BE2C (cell line): ENCODE measurements around the gene APC2.

Source experiments
- DNase-seq: peaks from one replicate; pipeline ENCODE4 v3.0.0-alpha.2; 2020
- H3K27me3 ChIP-seq: fragments of 250-450 bp; sonication (Bioruptor Pico); 2 replicates; pipeline ENCODE4 v1.5.1; 2020; ENCODE audit warnings: mild to moderate bottlenecking
- H3K36me3 ChIP-seq: fragments of 250-450 bp; sonication (Bioruptor Pico); 2 replicates; pipeline ENCODE4 v1.5.1; 2020; ENCODE audit warnings: mild to moderate bottlenecking
- H3K4me1 ChIP-seq: fragments of 250-450 bp; sonication (Bioruptor Pico); 2 replicates; pipeline ENCODE4 v1.5.1; 2020
- H3K4me3 ChIP-seq: 2 replicates; pipeline ENCODE4 v1.5.1; 2011; ENCODE audit warnings: low read depth, low read length
- H3K9me3 ChIP-seq: fragments of 250-450 bp; sonication (Bioruptor Pico); 2 replicates; pipeline ENCODE4 v1.5.1; 2020
- TF ChIP-seq, protein P1 (sequence below): IDR thresholded peaks from 2 replicates; pipeline ENCODE4 v1.5.1; 2012; ENCODE audit warnings: mild to moderate bottlenecking, low read depth, low read length

Gene APC2

DNA sequence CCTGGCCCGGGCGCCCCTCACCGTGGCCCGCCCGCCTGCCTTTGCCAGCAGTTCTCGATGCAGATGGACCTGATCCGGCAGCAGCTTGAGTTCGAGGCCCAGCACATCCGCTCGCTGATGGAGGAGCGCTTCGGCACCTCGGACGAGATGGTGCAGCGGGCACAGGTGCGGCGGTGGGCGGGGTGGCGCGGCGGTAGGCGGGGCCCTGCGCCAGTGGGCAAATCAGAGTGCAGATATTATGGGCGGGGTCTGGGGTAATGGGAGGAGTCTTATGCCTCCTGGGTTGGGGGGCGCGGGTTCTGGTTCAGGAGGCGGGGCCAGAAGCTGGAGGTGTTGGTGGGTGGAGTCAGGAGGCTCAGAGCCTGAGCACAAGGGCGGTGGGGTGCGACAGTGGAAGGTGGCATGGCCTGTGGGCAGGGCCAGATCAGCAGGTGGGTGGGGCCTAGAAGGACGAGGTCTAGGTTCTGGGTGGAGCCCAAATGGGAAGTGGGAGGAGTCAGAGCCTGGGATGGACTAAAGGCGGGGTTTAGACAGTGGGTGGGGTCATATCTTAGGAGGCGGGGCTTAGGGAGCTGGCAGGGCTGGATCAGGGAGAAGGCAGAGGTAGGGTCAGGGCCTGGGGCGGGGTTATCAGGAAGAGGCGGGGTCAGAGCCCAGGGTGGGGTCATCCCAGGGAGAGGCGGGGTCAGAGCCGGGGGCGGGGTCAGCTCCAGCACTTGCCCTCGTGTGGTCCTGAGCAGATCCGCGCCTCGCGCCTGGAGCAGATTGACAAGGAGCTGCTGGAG is 5.6 kb downstream of the APC2 start:
- H3K27me3 ChIP-seq, result no peaks in the 10 kb centered on the region
- TF ChIP-seq, protein P1, sequence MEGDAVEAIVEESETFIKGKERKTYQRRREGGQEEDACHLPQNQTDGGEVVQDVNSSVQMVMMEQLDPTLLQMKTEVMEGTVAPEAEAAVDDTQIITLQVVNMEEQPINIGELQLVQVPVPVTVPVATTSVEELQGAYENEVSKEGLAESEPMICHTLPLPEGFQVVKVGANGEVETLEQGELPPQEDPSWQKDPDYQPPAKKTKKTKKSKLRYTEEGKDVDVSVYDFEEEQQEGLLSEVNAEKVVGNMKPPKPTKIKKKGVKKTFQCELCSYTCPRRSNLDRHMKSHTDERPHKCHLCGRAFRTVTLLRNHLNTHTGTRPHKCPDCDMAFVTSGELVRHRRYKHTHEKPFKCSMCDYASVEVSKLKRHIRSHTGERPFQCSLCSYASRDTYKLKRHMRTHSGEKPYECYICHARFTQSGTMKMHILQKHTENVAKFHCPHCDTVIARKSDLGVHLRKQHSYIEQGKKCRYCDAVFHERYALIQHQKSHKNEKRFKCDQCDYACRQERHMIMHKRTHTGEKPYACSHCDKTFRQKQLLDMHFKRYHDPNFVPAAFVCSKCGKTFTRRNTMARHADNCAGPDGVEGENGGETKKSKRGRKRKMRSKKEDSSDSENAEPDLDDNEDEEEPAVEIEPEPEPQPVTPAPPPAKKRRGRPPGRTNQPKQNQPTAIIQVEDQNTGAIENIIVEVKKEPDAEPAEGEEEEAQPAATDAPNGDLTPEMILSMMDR, result no peak
- H3K36me3 ChIP-seq, result peaks cover 27% of the 10 kb centered on the region
- peak; percentile 88 for DNase-seq
- peaks cover 15% of the 10 kb centered on the region for H3K4me1 ChIP-seq
- no peaks in the 10 kb centered on the region for H3K9me3 ChIP-seq
- no peak overlapping the region for H3K4me3 ChIP-seq

DNA sequence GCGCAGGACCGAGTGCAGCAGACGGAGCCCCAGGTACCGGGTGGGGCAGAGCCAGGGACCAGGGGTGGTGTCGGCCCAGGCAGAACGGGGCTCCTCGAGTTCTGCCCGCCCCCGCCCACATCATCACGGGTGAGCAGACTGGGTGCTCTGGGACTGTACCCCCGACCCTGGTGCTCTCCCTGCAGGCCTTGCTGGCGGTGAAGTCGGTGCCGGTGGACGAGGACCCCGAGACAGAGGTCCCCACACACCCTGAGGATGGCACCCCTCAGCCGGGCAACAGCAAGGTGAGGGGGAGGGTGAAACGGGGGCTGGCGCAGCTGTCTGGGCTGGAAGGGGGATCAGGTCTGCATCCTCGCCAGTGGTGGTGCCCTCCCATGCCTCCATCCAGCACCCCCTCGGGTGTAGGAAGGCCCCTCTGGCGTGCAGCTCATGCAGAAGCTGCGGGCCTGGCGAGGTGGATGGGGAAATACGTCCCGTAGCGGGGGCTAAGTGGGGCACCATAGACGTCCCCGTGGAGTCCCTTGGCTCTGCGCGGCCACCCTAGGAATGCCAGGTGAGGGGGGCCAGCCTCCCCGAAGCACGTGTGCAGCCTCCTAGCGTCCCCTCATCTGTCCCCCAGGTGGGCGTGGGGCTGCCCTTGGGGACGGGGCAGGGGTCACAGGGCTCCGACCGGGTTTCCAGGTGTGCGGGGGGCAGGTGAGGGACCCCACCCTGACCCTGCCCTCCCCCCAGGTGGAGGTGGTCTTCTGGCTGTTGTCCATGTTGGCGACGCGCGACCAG is 6.4 kb downstream of the APC2 start:
- no peak for DNase-seq
- TF ChIP-seq, protein P1, result no peak
- Histone ChIP-seq H3K4me1 (peaks cover 15% of the 10 kb centered on the region), H3K27me3 (no peaks in the 10 kb centered on the region), H3K9me3 (no peaks in the 10 kb centered on the region), H3K4me3 (no peak overlapping the region), H3K36me3 (peaks cover 35% of the 10 kb centered on the region)

DNA sequence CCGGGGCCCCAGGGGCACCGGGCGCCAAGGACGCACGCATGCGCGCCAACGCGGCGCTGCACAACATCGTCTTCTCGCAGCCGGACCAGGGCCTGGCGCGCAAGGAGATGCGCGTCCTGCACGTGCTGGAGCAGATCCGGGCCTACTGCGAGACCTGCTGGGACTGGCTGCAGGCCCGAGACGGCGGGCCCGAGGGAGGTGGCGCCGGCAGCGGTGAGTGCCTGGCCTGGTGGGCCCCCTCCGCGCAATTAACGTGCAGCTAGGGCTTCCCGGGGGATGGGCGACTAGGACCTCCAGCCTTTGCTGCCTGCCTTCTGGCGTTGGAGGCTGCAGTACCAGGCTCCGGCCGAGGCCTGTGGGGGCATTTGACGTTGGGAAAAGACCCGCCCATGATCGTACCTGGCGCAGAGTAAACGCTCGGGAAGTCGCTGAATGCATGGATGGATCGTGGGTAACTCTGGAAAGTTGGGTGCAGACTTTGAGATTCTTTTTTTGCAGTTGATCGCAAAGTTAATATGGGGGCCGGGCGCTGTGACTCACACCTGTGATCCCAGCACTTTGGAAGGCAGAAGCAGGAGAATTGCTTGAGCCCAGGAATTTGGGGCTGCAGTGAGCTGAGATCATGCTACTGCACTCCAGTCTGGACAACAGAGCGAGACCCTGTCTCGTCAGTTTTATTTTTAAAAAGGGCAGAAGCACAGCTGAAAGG is 7.3 kb downstream of the APC2 start:
- no peak overlapping the region for H3K4me3 ChIP-seq
- H3K9me3 ChIP-seq, result no peaks in the 10 kb centered on the region
- peaks cover 35% of the 10 kb centered on the region for H3K36me3 ChIP-seq
- no peaks in the 10 kb centered on the region for H3K27me3 ChIP-seq
- TF ChIP-seq, protein P1, result no peak
- H3K4me1 ChIP-seq, result peaks cover 14% of the 10 kb centered on the region
- DNase-seq, result no peak

DNA sequence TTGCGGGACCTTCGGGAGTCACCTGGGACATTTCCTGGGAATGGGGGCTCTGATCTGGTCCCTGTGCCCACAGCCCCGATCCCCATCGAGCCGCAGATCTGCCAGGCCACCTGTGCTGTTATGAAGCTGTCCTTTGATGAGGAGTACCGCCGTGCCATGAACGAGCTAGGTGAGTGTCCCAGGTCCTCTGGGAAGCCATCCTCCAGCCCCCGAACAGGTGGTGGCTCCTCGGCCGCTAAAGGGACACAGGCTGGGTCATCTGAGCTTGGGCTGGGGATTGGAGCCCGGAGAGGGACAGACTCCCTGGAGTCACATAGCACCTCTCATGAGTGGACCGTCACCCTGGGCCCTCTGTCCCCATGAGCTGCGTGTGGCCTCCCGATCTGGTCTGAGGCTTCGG is 8.0 kb downstream of the APC2 start:
- Histone ChIP-seq H3K4me1 (peaks cover 8% of the 10 kb centered on the region), H3K36me3 (peaks cover 35% of the 10 kb centered on the region), H3K27me3 (no peaks in the 10 kb centered on the region), H3K4me3 (no peak overlapping the region), H3K9me3 (no peaks in the 10 kb centered on the region)
- TF ChIP-seq, protein P1, result no peak
- DNase-seq, result no peak

DNA sequence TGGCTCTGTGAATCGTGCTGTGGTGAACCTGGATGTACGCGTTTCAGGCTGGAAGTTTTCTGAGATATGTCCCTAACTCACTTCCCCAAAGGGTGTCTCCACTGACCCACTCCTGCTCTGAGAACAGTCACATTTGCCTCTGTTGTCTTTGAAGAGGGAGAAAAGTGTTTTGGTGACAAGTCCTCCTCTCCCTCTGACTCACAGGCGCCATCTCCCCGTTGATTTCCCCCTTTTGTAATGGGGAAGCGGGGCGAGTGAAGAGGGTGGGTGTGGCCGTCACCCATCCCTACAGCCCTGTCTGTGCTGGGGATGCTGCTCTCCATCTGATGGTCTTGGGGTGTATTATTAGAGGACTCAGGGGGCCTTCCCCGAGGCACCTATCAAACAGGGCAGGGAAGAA is 9.6 kb downstream of the APC2 start:
- DNase-seq, result no peak
- Histone ChIP-seq H3K9me3 (no peaks in the 10 kb centered on the region), H3K4me1 (no peaks in the 10 kb centered on the region), H3K36me3 (peaks cover 35% of the 10 kb centered on the region), H3K4me3 (no peak overlapping the region), H3K27me3 (no peaks in the 10 kb centered on the region)
- TF ChIP-seq, protein P1, result no peak
